Activated T-helper 17 cell treated with anti-CD3 and anti-CD28 coated beads, Interleukin-2, amount 50 U/mL, for 72 hours (primary cell): ENCODE measurements around the gene GPR151. TPM values are rescaled to one million over a fixed set of nuclear protein-coding genes. Genes with fewer than 3 reads are reported as not detected.

Source experiments
- ATAC-seq: fragments of 150-1000 bp; cut with Tn5 transposase; replicated peaks from 2 replicates; pipeline ENCODE4 v1.10.0; 2021; ENCODE audit warnings: mild to moderate bottlenecking, moderate library complexity
- H3K27ac Mint-ChIP-seq: one replicate; pipeline ENCODE4 v1.8.0; 2022; ENCODE audit warnings: mixed read lengths
- H3K27me3 Mint-ChIP-seq: one replicate; pipeline ENCODE4 v1.8.0; 2022; ENCODE audit warnings: mixed read lengths
- H3K36me3 Mint-ChIP-seq: one replicate; pipeline ENCODE4 v1.8.0; 2022; ENCODE audit warnings: low read depth, mild to moderate bottlenecking, mixed read lengths
- H3K4me1 Mint-ChIP-seq: one replicate; pipeline ENCODE4 v1.8.0; 2022; ENCODE audit warnings: mixed read lengths
- H3K4me3 Mint-ChIP-seq: one replicate; pipeline ENCODE4 v1.8.0; 2022; ENCODE audit warnings: mild to moderate bottlenecking, mixed read lengths
- H3K9me3 Mint-ChIP-seq: one replicate; pipeline ENCODE4 v1.8.0; 2022; ENCODE audit warnings: mixed read lengths
- total RNA-seq, 2 donors: library from RNA; stranded (reverse); gene quantifications; one replicate each; pipeline ENCODE4 v1.2.3, GENCODE V29; 2022

GPR151 gene
- total RNA-seq, 2 donors from 2014 or later: not detected

DNA sequence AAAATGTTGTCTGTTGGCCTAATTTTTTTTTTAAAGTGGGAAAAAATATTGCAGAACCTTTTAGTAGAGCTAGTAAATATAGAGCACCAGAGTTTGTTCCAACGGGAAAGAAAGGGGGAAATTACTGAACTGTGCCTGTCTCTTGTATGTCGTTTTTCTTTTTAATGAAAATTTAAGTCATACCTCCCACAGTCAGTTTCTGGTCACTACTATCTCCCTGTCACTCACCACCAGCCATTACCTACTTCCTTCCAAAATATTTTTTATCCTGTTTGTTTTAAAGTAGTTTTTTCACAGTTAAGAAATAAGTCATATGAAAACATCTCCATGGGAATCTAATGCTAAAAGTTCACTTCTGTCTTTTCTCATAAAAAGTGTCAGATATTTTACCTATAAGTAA is 21.3 kb downstream of the GPR151 start:
- Mint-ChIP-seq H3K36me3 (peaks cover 88% of the 10 kb centered on the region), H3K9me3 (no peaks in the 10 kb centered on the region), H3K27ac (no peak overlapping the region), H3K4me3 (no peak overlapping the region), H3K27me3 (no peaks in the 10 kb centered on the region), H3K4me1 (no peaks in the 10 kb centered on the region)
- ATAC-seq: no peak

DNA sequence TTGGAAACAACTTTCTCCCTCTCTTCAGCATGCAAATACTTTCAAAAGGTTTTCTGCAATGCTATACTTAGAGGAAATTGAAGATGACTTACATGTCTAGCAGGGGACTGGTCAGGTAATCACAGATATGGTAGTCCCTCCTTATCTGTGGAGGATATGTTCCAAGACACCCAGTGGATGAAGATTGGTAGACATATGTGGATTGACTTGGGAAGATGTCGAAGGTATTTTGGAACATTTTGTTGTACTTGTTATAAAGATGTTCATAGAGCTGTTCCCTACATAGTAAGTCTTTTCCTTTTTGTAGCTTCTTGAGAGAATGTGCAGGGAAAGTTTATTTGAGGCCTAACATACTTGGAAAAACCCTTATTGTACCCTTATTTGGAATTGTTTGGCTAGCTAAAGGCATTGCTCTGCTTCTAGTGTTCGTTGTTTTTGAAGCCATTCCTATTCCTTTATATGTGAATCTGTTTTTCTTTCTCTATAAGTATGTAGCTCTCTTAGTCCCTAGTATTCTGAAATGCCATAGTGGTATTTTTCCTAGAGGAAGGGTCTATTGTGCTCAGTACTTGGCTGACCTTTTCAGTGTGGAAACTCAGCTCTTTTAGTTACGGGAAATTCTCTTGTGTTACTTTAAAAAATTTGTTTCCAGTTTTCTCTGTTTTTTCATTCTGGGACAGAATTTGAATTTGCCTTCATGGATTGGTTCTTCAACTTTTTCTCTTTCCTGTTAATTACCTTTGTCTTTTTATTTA is 25.7 kb downstream of the GPR151 start:
- H3K27me3 Mint-ChIP-seq: no peaks in the 10 kb centered on the region
- peaks cover 92% of the 10 kb centered on the region for H3K36me3 Mint-ChIP-seq
- H3K4me1 Mint-ChIP-seq: no peaks in the 10 kb centered on the region
- H3K9me3 Mint-ChIP-seq: no peaks in the 10 kb centered on the region
- no peak for ATAC-seq
- no peak overlapping the region for H3K27ac Mint-ChIP-seq
- H3K4me3 Mint-ChIP-seq: no peak overlapping the region

DNA sequence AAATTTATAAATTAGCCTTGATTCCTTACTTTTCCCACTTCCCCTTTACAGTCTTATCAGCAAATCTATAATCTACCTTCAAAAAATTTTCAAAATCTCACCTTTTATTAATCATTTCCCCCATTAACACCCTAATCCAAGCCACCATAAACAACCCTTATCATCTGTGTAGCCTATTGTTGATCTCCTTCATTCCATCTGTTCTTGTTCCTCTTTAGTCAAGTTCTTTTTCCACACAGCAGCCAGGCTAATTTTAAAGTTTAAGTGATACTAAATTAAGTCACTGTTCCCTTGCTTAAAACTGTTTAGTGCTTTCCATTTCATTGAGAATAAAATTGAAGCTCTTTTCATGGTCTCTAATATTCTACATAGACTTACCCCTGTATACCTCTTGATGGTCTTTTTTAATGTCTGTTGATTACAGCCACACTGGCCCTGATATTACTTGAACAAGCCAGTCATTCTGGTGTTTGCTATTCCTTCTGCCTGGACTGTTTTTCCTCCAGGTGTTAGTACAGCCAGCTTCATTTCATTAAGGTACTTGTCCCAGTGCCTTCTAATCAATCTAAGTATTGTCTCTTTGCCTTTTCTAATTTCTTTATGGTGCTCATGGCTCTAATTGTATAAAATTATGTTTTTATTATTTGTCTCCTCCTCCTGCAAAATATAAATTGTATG is 31.1 kb downstream of the GPR151 start:
- ATAC-seq: no peak
- Mint-ChIP-seq H3K4me1 (no peaks in the 10 kb centered on the region), H3K36me3 (peaks cover 94% of the 10 kb centered on the region), H3K27ac (no peak overlapping the region), H3K4me3 (no peak overlapping the region), H3K9me3 (no peaks in the 10 kb centered on the region), H3K27me3 (no peaks in the 10 kb centered on the region)

DNA sequence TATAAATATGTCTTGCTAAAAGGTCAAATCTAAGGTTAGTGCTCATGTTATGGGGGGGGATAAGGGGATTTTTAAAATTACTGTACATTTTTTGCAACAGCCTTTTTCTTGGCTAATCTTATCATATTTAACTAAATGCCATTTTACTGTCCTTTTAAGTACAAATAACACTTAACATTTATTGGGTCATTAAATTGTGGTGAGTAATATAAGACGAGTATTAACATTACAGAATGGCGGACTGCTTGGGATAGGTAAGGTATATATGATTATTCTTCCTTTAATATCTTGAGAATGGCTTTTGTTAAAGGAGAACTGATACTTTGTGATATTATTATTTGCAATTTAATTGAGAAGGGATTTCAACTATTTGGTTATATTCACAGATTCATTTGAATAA is 33.2 kb downstream of the GPR151 start:
- Mint-ChIP-seq H3K27me3 (no peaks in the 10 kb centered on the region), H3K36me3 (peaks cover 96% of the 10 kb centered on the region), H3K4me3 (no peak overlapping the region), H3K9me3 (no peaks in the 10 kb centered on the region), H3K27ac (no peak overlapping the region), H3K4me1 (no peaks in the 10 kb centered on the region)
- ATAC-seq: no peak

DNA sequence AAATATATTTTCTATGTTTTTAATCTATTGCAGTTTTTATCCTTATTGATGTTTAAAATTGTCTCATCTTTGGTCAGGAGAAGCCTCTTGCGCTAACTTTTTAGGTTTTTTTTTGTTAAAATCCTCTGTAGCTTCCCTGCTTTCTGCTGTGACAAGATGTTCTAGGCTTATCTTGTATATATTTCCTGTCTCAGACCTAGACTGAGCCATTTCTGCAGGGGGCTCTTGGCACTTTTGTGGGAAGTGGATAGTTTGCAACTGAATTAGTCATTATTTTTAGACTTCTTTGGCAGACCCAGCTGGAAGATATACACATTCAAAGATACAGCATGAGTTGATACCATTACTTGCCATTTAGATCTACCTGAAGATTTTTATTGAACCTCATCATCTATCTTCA is 40.1 kb downstream of the GPR151 start:
- H3K27ac Mint-ChIP-seq: no peak overlapping the region
- H3K36me3 Mint-ChIP-seq: peaks cover 93% of the 10 kb centered on the region
- H3K27me3 Mint-ChIP-seq: no peaks in the 10 kb centered on the region
- H3K9me3 Mint-ChIP-seq: no peaks in the 10 kb centered on the region
- no peak for ATAC-seq
- H3K4me3 Mint-ChIP-seq: no peak overlapping the region
- no peaks in the 10 kb centered on the region for H3K4me1 Mint-ChIP-seq

DNA sequence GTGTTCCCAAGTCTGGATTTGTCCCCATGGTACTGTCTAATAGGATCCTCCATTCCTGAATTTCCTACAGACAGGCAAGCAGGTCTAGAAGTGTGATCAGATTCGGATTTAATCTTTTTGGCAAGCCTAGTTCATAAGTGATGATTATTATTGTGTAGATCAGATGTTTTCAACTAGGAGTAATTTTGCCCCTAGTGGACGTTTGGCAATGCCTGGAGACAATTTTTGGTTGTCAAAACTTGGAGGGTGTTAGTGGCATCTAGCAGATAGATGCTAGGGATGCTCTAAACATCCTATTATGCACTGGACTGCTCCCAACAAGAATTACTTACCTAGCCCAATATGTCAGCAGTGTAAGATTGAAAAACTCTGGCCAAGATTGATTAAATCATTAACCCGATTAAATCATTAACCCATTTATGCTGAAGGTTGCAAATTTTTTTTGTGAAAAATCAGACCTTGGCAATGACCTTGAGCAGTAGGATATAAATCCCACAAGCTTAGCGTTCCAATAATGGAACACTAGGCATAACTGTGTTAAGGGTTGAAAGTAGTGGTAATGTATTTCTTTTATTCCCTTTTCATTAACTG is 40.7 kb downstream of the GPR151 start:
- no peak for ATAC-seq
- Mint-ChIP-seq H3K4me1 (no peaks in the 10 kb centered on the region), H3K4me3 (no peak overlapping the region), H3K27ac (no peak overlapping the region), H3K27me3 (no peaks in the 10 kb centered on the region), H3K36me3 (peaks cover 94% of the 10 kb centered on the region), H3K9me3 (no peaks in the 10 kb centered on the region)

DNA sequence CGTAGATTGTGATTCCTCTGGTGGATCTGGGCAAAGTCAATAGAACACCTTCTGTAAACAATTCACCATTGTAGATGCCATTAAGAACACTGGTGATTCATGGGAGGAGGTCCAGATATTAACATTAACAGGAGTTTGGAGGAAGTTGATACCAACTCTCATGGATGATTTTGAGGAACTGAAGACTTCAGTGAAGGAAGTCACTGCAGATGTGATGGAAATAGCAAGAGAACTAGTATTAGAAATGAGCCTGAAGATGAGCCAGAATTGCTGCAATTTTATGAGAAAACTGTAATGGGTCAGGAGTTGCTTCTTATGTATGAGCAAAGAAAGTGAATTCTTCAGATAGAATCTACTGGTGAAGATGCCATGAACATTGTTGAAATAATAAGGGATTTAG is 41.9 kb downstream of the GPR151 start:
- Mint-ChIP-seq H3K27me3 (no peaks in the 10 kb centered on the region), H3K9me3 (no peaks in the 10 kb centered on the region), H3K27ac (no peak overlapping the region), H3K4me1 (no peaks in the 10 kb centered on the region), H3K36me3 (peaks cover 94% of the 10 kb centered on the region), H3K4me3 (no peak overlapping the region)
- ATAC-seq: no peak

DNA sequence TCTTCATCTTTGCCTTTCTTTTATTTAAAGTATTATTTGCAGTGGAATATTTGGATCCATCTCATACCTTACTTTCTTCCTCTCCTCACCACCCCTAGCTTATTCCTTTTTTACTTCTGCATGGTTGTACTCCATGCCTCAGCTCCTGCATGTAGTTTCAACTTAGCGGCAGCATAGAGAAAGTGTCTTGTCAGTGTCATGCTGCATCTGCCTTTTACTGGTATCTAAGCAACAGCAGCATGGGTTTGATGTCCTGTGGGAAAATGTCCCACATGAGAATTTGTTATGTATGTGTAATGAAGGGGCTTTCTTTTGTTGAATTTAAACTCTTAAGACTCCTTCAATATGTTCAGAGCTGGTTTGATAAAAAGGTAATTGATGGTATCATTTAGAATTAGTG is 48.2 kb downstream of the GPR151 start:
- H3K36me3 Mint-ChIP-seq: peaks cover 95% of the 10 kb centered on the region
- no peak overlapping the region for H3K27ac Mint-ChIP-seq
- peaks cover 24% of the 10 kb centered on the region for H3K4me1 Mint-ChIP-seq
- no peaks in the 10 kb centered on the region for H3K9me3 Mint-ChIP-seq
- no peak for ATAC-seq
- H3K27me3 Mint-ChIP-seq: no peaks in the 10 kb centered on the region
- H3K4me3 Mint-ChIP-seq: no peak overlapping the region

DNA sequence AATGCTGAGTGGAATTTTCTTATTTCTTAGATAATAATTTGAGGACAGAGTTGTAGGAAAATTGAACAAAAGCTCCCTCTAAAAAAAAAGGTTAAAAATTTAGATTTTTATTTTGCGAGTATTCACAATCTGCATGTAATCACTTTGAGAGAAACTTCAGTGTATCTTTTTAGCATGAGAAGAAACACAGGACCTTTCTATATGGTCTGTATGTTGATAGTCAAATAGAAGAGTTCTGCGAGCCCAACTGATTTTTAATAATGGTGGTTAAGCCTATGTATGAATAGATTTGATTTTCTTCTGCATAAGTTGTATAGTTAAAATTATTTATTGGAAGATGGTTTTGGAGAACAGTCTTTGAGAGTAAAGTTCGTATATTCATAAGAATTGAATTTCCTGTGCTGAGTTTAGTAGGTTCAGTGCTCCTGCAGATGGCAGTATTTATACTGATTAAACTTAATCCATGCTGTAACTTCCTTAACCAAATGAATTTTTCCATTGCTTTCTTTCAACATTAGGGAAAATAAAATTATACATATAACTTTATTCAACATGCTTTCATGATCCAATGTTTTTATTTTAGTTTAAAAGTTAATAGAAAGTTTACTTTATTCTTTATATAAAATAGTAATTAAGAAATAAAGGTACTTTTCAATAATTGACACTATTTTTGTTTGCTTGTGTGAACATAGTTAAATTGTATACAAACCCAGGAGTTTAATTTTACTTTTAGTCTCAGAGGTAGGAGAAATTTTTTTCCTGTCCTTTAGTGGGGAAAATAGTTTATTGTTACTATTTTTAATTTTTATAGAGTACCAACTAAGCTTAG is 49.3 kb downstream of the GPR151 start:
- H3K27ac Mint-ChIP-seq: peak overlapping the region; percentile 49
- H3K4me1 Mint-ChIP-seq: peaks cover 24% of the 10 kb centered on the region
- peaks cover 95% of the 10 kb centered on the region for H3K36me3 Mint-ChIP-seq
- H3K4me3 Mint-ChIP-seq: no peak overlapping the region
- H3K27me3 Mint-ChIP-seq: no peaks in the 10 kb centered on the region
- ATAC-seq: no peak
- H3K9me3 Mint-ChIP-seq: no peaks in the 10 kb centered on the region

DNA sequence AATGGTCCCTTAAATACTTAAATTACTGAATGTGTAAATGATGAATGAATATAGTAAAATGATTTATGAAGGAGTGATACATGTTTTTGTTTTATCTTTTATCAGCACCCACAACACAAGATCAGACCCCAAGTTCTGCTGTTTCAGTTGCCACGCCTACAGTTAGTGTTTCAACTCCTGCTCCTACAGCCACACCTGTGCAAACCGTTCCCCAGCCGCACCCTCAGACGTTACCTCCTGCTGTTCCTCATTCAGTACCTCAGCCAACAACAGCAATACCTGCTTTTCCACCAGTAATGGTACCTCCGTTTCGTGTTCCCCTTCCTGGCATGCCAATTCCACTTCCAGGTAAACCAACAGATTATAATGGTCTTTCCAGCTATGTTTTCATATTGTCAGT is 52.5 kb downstream of the GPR151 start:
- H3K27ac Mint-ChIP-seq: peak overlapping the region; percentile 44
- no peak for ATAC-seq

More for the DNA sequence above, 52.5 kb downstream of the GPR151 start:
- Mint-ChIP-seq H3K4me3 (no peak overlapping the region), H3K27me3 (no peaks in the 10 kb centered on the region), H3K9me3 (no peaks in the 10 kb centered on the region), H3K4me1 (peaks cover 27% of the 10 kb centered on the region), H3K36me3 (peaks cover 100% of the 10 kb centered on the region)

Other genes starting within 250 kb of the GPR151 start
- gene POU4F3, start 177.4 kb downstream of the GPR151 start, total RNA-seq: not detected
- gene TCERG1, start 68.9 kb downstream of the GPR151 start, total RNA-seq: 100 to 1,000 TPM in 1 of 2 donors, 10 to 100 TPM in 1; 84.1 to 110 TPM